B cell (primary cell): ENCODE results near the gene TTC34.

Experiments
- CTCF ChIP-seq: fragments of 200-600 bp; IDR thresholded peaks from one replicate; pipeline ENCODE4 v1.8.0; 2022; ENCODE audit warnings: antibody characterized with exemption, mild to moderate bottlenecking
- EZH2 ChIP-seq: IDR thresholded peaks from 2 replicates; pipeline ENCODE4 v1.6.1; 2012; ENCODE audit warnings: borderline replicate concordance, low read depth, mild to moderate bottlenecking, moderate library complexity, low read length; ENCODE audit not compliant: insufficient read depth, poor library complexity, severe bottlenecking

DNA sequence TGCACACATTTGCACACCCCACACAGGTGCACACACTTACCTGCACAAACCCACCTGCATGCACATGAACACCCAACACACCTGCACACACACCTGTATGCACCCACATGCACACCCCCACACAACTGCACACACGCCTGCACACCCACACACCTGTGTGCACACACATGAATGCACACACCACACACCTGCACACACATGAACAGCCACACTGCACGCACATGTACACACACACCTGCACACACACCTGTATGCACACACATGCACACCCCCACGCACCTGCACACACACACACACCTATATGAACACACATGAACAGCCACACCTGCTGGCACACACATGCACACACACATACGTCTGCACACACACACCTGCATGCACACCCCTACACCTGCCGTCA lies 17.9 kb upstream of the TTC34 start:
- TF ChIP-seq CTCF (no peak), EZH2 (no peak)
